Motor neuron (in vitro differentiated cells): Measurements from ENCODE around the gene UQCC2. TPM values are rescaled to one million over a fixed set of nuclear protein-coding genes. Genes with fewer than 3 reads are reported as not detected.

Source experiments
- ATAC-seq, 8 experiments: fragments of 200-7000 bp; cut with Tn5 transposase; replicated peaks in 6 of 8; 2 replicates each; pipeline ENCODE4 v1.8.0; 2021; ENCODE audit warnings: mild to moderate bottlenecking in 8 of 8, moderate library complexity in 8 of 8
- H3K27ac ChIP-seq, 2 donors: fragments of 250-450 bp; sonication (Bioruptor Pico); 2 replicates each; pipeline ENCODE4 v1.9.0; 2021; ENCODE audit warnings: antibody characterized with exemption in 2 of 2, mild to moderate bottlenecking in 2 of 2, moderate library complexity in 1 of 2
- H3K4me1 ChIP-seq, 2 donors: fragments of 250-450 bp; sonication (Bioruptor Pico); replicated peaks in 1 of 2; 2 replicates each; pipeline ENCODE4 v1.6.1; 2021; ENCODE audit warnings: antibody characterized with exemption in 2 of 2, mild to moderate bottlenecking in 2 of 2, moderate library complexity in 1 of 2
- H3K4me3 ChIP-seq, 5 donors: fragments of 250-450 bp; sonication (Bioruptor Pico); 2 replicates each; pipeline ENCODE4 v1.9.0; 2021; ENCODE audit warnings: antibody characterized with exemption in 5 of 5, mild to moderate bottlenecking in 5 of 5, moderate library complexity in 4 of 5
- WGBS, 10 experiments: fragments of 450-650 bp; shearing (Covaris generic); methylation state at CpG; one replicate each; pipeline ENCODE4 v1.0.0; 2022; 5-methylcytosine and 5-hydroxymethylcytosine counted together
- in situ Hi-C, 9 experiments: fragments of 400-800 bp; cut with MboI; loops; one replicate each; pipeline ENCODE4 v1.15.0; 2021; ENCODE audit warnings: low sequenced_read_pairs in 9 of 9, low pct_unique_long_range_greater_than_20kb in 2 of 9; ENCODE audit not compliant: unreplicated experiment in 9 of 9
- total RNA-seq, 8 experiments: library from RNA; unstranded; fragments of 300-600 nt; gene quantifications; 2 replicates each; pipeline versions ENCODE4 v1.2.3 to v1.2.4, GENCODE V29; 2022

The UQCC2 gene
- total RNA-seq, 8 experiments from 2014 or later: 53.4 to 130 (median 71.2) TPM

- no peak overlapping the region for H3K4me3 ChIP-seq
- in situ Hi-C loops: loop anchor here in 1 of 9 experiments (25.0 kb wide), 1 partner anchor 443 kb away; no protein-coding TSS in a partner anchor
- ATAC-seq: no peak
- H3K27ac ChIP-seq: no peak overlapping the region
- H3K4me1 ChIP-seq: peaks cover 12 to 17% of the 10 kb centered on the region in 2 donors
- WGBS, 10 experiments: 17 to 100% (median 67%) methylated on average over 1 to 10 of the region's 11 CpGs; no CpG with 5 or more reads in 1 of the 10 experiments
These were observed 8.0 kb upstream of the UQCC2 start for GRCh38 chr6:33719326-33719987.

GRCh38 chr6:33718713-33719112, 7.2 kb upstream of the UQCC2 start:
- H3K4me3 ChIP-seq: no peak overlapping the region
- 83 to 100% (median 100%) methylated on average over 1 to 2 of the region's 2 CpGs; no CpG with 5 or more reads in 4 of the 10 experiments for WGBS, 10 experiments
- peaks cover 12% of the 10 kb centered on the region in 2 donors for H3K4me1 ChIP-seq
- ATAC-seq: no peak
- peak overlapping the region; percentile 29 to 60 for H3K27ac ChIP-seq
- in situ Hi-C loops: loop anchor here in 1 of 9 experiments (25.0 kb wide), 1 partner anchor 444 kb away; no protein-coding TSS in a partner anchor

GRCh38 chr6:33717934-33718455, 6.5 kb upstream of the UQCC2 start:
- Histone ChIP-seq H3K4me3 (no peak overlapping the region), H3K27ac (no peak overlapping the region), H3K4me1 (peaks cover 12% of the 10 kb centered on the region in 2 donors)
- in situ Hi-C loops: loop anchor here in 1 of 9 experiments (25.0 kb wide), 1 partner anchor 444 kb away; no protein-coding TSS in a partner anchor
- peak; percentile 47 to 87 (median 58) for ATAC-seq
- WGBS, 10 experiments: 20 to 85% (median 41%) methylated on average over 1 to 5 of the region's 6 CpGs; no CpG with 5 or more reads in 3 of the 10 experiments

- in situ Hi-C loops: loop anchor here in 1 of 9 experiments (25.0 kb wide), 1 partner anchor 445 kb away; no protein-coding TSS in a partner anchor
These were observed 5.6 kb upstream of the UQCC2 start for GRCh38 chr6:33716890-33717632.

GRCh38 chr6:33716379-33716778, 4.9 kb upstream of the UQCC2 start:
- Histone ChIP-seq H3K4me3 (no peak overlapping the region), H3K27ac (no peak overlapping the region), H3K4me1 (peaks cover 12 to 14% of the 10 kb centered on the region in 2 donors)
- no peak for ATAC-seq
- in situ Hi-C loops: loop anchor here in 1 of 9 experiments (25.0 kb wide), 1 partner anchor 446 kb away; no protein-coding TSS in a partner anchor
- 20 to 100% (median 86%) methylated on average over 1 to 5 of the region's 7 CpGs; no CpG with 5 or more reads in 2 of the 10 experiments for WGBS, 10 experiments

More at GRCh38 chr6:33716890-33717632, 5.6 kb upstream of the UQCC2 start:
- peak in 2 of 8 experiments; percentile 5 to 18 for ATAC-seq
- H3K4me1 ChIP-seq: peaks cover 12% of the 10 kb centered on the region in 2 donors
- H3K4me3 ChIP-seq: no peak overlapping the region
- WGBS, 10 experiments: 44 to 93% (median 82%) methylated on average over 1 to 8 of the region's 8 CpGs
- no peak overlapping the region for H3K27ac ChIP-seq

- ATAC-seq: no peak
- Histone ChIP-seq H3K4me1 (peaks cover 19 to 20% of the 10 kb centered on the region in 2 donors), H3K4me3 (no peak overlapping the region), H3K27ac (no peak overlapping the region)
- in situ Hi-C loops: loop anchor here in 1 of 9 experiments (25.0 kb wide), 1 partner anchor 448 kb away; no protein-coding TSS in a partner anchor
- 87 to 100% (median 92%) methylated on average over 2 to 7 of the region's 7 CpGs; no CpG with 5 or more reads in 5 of the 10 experiments for WGBS, 10 experiments
These were observed 3.0 kb upstream of the UQCC2 start for GRCh38 chr6:33714385-33715040.

- ATAC-seq: no peak
- Histone ChIP-seq H3K4me3 (no peak overlapping the region), H3K4me1 (peaks cover 19 to 20% of the 10 kb centered on the region in 2 donors), H3K27ac (no peak overlapping the region)
- in situ Hi-C loops: loop anchor here in 1 of 9 experiments (25.0 kb wide), 1 partner anchor 449 kb away; no protein-coding TSS in a partner anchor
- WGBS, 10 experiments: 7 to 100% (median 54%) methylated on average over 1 to 2 of the region's 2 CpGs
These were observed 2.3 kb upstream of the UQCC2 start for GRCh38 chr6:33713786-33714185.

GRCh38 chr6:33712914-33713313, 1.4 kb upstream of the UQCC2 start:
- Histone ChIP-seq H3K27ac (no peak overlapping the region), H3K4me1 (peaks cover 15 to 18% of the 10 kb centered on the region in 2 donors), H3K4me3 (no peak overlapping the region)
- 56 to 100% (median 100%) methylated on average over 1 to 3 of the region's 3 CpGs; no CpG with 5 or more reads in 1 of the 10 experiments for WGBS, 10 experiments
- ATAC-seq: no peak
- in situ Hi-C loops: loop anchor here in 1 of 9 experiments (25.0 kb wide), 1 partner anchor 449 kb away; no protein-coding TSS in a partner anchor

- 68 to 100% (median 89%) methylated on average over 4 to 12 of the region's 15 CpGs for WGBS, 10 experiments
- peak overlapping the region; percentile 66 to 95 (median 87) for H3K4me3 ChIP-seq
- in situ Hi-C loops: loop anchor here in 1 of 9 experiments (25.0 kb wide), 1 partner anchor 452 kb away; no protein-coding TSS in a partner anchor
- peak overlapping the region in 1 of 2 donors; percentile 99 for H3K27ac ChIP-seq
- peaks cover 16 to 23% of the 10 kb centered on the region in 2 donors for H3K4me1 ChIP-seq
- peak in 1 of 8 experiments; percentile 0 for ATAC-seq
These were observed 991 bp downstream of the UQCC2 start for GRCh38 chr6:33710296-33711121.

GRCh38 chr6:33709605-33710295, 1.8 kb downstream of the UQCC2 start:
- WGBS, 10 experiments: 47 to 100% (median 94%) methylated on average over 1 to 9 of the region's 10 CpGs
- H3K27ac ChIP-seq: no peak overlapping the region
- H3K4me1 ChIP-seq: peaks cover 16 to 23% of the 10 kb centered on the region in 2 donors
- no peak overlapping the region for H3K4me3 ChIP-seq
- peak in 1 of 8 experiments; percentile 0 for ATAC-seq
- in situ Hi-C loops: loop anchor here in 4 of 9 experiments (10.0 to 25.0 kb wide), 2 partner anchors 125 to 453 kb away; partner anchors contain the start of gene BAK1 (in 3 of the 4)
